DND-41 (cell line): ENCODE data around the gene EVI5L.

Experiments used
- ATAC-seq: fragments of 200-7000 bp; cut with Tn5 transposase; 3 replicates; pipeline ENCODE4 v1.9.1; 2021; ENCODE audit warnings: low read depth; ENCODE audit not compliant: insufficient read depth
- DNase-seq: peaks from one replicate; pipeline ENCODE4 v3.0.0-alpha.2; 2020
- H2AFZ ChIP-seq: 2 replicates; pipeline ENCODE4 v1.6.0; 2012; ENCODE audit warnings: low read depth, low read length
- H3K27ac ChIP-seq: 2 replicates; pipeline ENCODE4 v1.5.1; 2012; ENCODE audit warnings: low read length, inconsistent platforms
- H3K27me3 ChIP-seq: fragments of 200-600 bp; sonication (generic); 2 replicates; pipeline ENCODE4 v1.6.0; 2012; ENCODE audit warnings: low read length, mild to moderate bottlenecking, inconsistent platforms; ENCODE audit not compliant: insufficient read depth, poor library complexity
- H3K36me3 ChIP-seq: 2 replicates; pipeline ENCODE4 v1.5.1; 2012; ENCODE audit warnings: low read length, inconsistent platforms; ENCODE audit not compliant: insufficient read depth
- H3K4me1 ChIP-seq: 2 replicates; pipeline ENCODE4 v1.5.1; 2012; ENCODE audit warnings: mild to moderate bottlenecking, low read length; ENCODE audit not compliant: insufficient read depth
- H3K4me2 ChIP-seq: 2 replicates; pipeline ENCODE4 v1.6.0; 2012; ENCODE audit warnings: mild to moderate bottlenecking, moderate library complexity, low read length, inconsistent platforms; ENCODE audit not compliant: insufficient read depth
- H3K4me3 ChIP-seq, 2 experiments: fragments of 200-600 bp in 1 of 2; shearing (Covaris generic) in 1 of 2; 2 replicates each; pipeline ENCODE4 v1.5.1; 2012 to 2016; ENCODE audit warnings: inconsistent platforms in 2 of 2, low read length in 2 of 2, mild to moderate bottlenecking in 2 of 2, low read depth in 1 of 2, moderate library complexity in 1 of 2
- H3K79me2 ChIP-seq: 2 replicates; pipeline ENCODE4 v1.6.0; 2012; ENCODE audit warnings: low read length, inconsistent platforms; ENCODE audit not compliant: insufficient read depth
- H3K9ac ChIP-seq: 2 replicates; pipeline ENCODE4 v1.6.0; 2012; ENCODE audit warnings: low read depth, mild to moderate bottlenecking, inconsistent platforms, low read length, moderate library complexity
- H3K9me3 ChIP-seq: 2 replicates; pipeline ENCODE4 v1.5.1; 2012; ENCODE audit warnings: low read length, moderate library complexity, mild to moderate bottlenecking, inconsistent platforms; ENCODE audit not compliant: insufficient read depth, severe bottlenecking
- H4K20me1 ChIP-seq: 2 replicates; pipeline ENCODE4 v1.6.0; 2012; ENCODE audit warnings: low read length; ENCODE audit not compliant: insufficient read depth
- EZH2 ChIP-seq: IDR thresholded peaks from 3 replicates; pipeline ENCODE4 v1.6.1; 2012; ENCODE audit warnings: borderline replicate concordance, low read depth, mild to moderate bottlenecking, moderate library complexity, low read length, inconsistent platforms; ENCODE audit not compliant: severe bottlenecking
- TF ChIP-seq, protein P1 (sequence below): IDR thresholded peaks from 2 replicates; pipeline ENCODE4 v1.5.1; 2012; ENCODE audit warnings: borderline replicate concordance, low read length, moderate library complexity, mild to moderate bottlenecking; ENCODE audit not compliant: poor library complexity, severe bottlenecking; ENCODE audit errors: extremely low read depth

The EVI5L gene

DNA sequence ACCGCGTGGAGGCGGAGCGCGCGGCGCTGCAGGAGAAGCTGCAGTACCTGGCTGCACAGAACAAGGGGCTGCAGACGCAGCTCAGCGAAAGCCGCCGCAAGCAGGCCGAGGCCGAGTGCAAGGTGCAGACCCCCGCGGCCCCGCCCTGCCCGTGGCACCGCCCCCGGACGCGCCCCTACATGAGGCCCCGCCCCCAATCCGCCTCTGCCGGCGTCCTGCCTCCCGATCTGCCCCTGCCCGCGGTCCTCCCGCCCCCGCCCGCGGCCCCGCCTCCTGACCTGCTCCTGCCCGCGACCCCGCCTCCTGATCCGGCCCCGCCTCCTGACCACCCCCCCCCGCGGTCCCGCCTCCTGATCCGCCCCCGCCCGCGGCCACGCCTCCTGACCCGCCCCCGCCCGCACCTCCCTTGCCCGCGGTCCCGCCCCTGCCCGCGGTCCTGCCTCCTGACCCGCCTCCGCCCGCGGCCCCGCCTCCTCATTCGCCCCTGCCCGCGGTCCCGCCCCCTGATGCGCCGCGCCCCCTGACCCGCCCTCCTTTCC is 32.5 kb downstream of the EVI5L start:
- Histone ChIP-seq H3K79me2 (no peaks in the 10 kb centered on the region), H3K27ac (no peak overlapping the region), H3K27me3 (no peaks in the 10 kb centered on the region), H3K36me3 (peaks cover 6% of the 10 kb centered on the region), H3K9me3 (no peaks in the 10 kb centered on the region), H4K20me1 (peaks cover 4% of the 10 kb centered on the region; the same call in 1 of the 2 replicates), H2AFZ (no peak overlapping the region), H3K9ac (no peak overlapping the region), H3K4me3 (no peak overlapping the region), H3K4me1 (no peaks in the 10 kb centered on the region), H3K4me2 (no peak overlapping the region)
- TF ChIP-seq, protein P1, sequence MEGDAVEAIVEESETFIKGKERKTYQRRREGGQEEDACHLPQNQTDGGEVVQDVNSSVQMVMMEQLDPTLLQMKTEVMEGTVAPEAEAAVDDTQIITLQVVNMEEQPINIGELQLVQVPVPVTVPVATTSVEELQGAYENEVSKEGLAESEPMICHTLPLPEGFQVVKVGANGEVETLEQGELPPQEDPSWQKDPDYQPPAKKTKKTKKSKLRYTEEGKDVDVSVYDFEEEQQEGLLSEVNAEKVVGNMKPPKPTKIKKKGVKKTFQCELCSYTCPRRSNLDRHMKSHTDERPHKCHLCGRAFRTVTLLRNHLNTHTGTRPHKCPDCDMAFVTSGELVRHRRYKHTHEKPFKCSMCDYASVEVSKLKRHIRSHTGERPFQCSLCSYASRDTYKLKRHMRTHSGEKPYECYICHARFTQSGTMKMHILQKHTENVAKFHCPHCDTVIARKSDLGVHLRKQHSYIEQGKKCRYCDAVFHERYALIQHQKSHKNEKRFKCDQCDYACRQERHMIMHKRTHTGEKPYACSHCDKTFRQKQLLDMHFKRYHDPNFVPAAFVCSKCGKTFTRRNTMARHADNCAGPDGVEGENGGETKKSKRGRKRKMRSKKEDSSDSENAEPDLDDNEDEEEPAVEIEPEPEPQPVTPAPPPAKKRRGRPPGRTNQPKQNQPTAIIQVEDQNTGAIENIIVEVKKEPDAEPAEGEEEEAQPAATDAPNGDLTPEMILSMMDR: no peak
- no peak for TF ChIP-seq EZH2
- DNase-seq (peak; percentile 18), ATAC-seq (no peak)

DNA sequence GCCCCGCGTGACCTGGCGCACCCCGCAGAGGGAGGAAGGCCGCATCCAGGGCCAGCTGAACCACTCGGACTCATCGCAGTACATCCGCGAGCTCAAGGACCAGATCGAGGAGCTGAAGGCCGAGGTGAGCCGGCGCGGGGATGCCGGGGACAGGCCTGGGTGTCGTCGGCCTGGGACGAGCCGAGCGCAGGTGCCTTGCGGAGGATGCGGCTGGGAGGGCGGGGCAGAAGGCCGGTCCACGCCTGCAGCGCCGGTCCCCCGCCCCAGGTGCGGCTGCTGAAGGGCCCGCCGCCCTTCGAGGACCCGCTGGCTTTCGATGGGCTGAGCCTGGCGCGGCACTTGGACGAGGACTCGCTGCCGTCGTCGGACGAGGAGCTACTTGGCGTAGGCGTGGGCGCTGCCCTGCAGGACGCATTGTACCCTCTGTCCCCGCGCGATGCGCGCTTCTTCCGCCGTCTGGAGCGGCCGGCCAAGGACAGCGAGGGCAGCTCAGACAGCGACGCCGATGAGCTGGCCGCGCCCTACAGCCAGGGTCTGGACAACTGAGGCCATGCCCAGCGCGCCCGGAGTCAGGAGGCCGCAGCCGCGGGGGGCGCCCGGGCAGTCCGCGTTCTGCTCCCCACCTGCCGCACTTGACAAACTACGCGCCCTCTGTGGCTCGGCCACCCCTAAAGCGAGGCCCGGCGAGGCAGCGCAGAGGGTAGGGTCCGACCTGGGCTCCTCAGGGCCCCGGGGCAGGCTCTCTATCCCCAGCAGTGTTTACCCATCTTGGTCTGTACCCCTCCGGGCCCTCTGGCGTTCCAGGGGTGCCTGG is 33.3 kb downstream of the EVI5L start:
- Histone ChIP-seq H3K4me1 (peaks cover 3% of the 10 kb centered on the region), H4K20me1 (peaks cover 4% of the 10 kb centered on the region; the same call in 1 of the 2 replicates), H3K4me2 (no peak overlapping the region), H3K79me2 (no peaks in the 10 kb centered on the region), H3K27me3 (no peaks in the 10 kb centered on the region), H3K4me3 (no peak overlapping the region), H3K27ac (no peak overlapping the region), H3K9me3 (no peaks in the 10 kb centered on the region), H3K36me3 (peaks cover 6% of the 10 kb centered on the region), H3K9ac (no peak overlapping the region), H2AFZ (no peak overlapping the region)
- ATAC-seq (no peak), DNase-seq (no peak)
- TF ChIP-seq, protein P1: no peak
- no peak for TF ChIP-seq EZH2

DNA sequence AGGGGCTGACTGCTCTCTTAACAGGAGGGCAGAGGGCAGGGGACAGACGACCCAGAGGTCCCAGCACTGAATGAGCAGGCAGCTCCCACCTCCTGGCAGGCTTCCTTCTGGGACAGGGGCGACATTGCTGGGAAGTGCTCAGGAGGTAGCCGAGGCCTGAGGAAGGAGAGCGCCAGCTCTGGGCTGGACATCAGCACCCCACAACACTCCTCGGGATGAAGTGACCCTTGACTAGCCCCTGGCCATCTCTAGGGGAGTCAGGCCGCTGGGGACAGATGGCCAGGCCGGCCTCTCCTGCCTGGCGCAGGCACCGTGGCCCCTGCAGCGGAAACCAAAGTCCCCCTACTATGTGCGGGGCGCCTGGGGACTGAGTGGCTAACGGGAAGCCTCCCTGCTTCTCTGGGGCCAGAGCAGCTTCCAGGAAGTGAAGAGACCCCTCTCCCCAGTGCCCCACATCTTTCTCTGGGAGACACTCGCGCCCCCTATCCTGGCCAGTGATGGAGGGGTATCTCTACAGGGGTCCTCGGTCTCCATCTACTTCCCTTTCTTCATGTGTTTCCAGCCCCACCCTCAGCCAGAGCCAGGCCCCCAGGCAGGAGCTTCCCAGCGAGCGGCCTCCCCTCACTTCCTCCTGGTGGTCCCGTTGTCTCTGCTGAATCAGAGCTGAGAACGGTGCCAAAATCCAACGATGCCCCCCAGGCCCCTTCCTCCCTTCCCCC is 34.1 kb downstream of the EVI5L start:
- no peak overlapping the region for H3K4me3 ChIP-seq
- H3K27me3 ChIP-seq: no peaks in the 10 kb centered on the region
- H3K79me2 ChIP-seq: no peaks in the 10 kb centered on the region
- peaks cover 6% of the 10 kb centered on the region for H3K36me3 ChIP-seq
- H3K4me2 ChIP-seq: no peak overlapping the region
- no peak overlapping the region for H2AFZ ChIP-seq
- DNase-seq (no peak), ATAC-seq (no peak)
- peaks cover 10% of the 10 kb centered on the region for H3K4me1 ChIP-seq
- TF ChIP-seq, protein P1: no peak
- no peak for TF ChIP-seq EZH2
- H3K9ac ChIP-seq: no peak overlapping the region
- H3K27ac ChIP-seq: no peak overlapping the region
- peaks cover 4% of the 10 kb centered on the region; the same call in 1 of the 2 replicates for H4K20me1 ChIP-seq
- H3K9me3 ChIP-seq: no peaks in the 10 kb centered on the region
